ENCODE measurements around the gene RET. TPM values are rescaled to one million over a fixed set of nuclear protein-coding genes. Genes with fewer than 3 reads are reported as not detected.
"Not testable (repeated sequence)": the region's sequence is repeated elsewhere in the genome, so short reads cannot be mapped to it uniquely, and the experiment has no call there.

RET gene
- total RNA-seq, 1 donor from 2014 or later, result 2.3 TPM

DNA sequence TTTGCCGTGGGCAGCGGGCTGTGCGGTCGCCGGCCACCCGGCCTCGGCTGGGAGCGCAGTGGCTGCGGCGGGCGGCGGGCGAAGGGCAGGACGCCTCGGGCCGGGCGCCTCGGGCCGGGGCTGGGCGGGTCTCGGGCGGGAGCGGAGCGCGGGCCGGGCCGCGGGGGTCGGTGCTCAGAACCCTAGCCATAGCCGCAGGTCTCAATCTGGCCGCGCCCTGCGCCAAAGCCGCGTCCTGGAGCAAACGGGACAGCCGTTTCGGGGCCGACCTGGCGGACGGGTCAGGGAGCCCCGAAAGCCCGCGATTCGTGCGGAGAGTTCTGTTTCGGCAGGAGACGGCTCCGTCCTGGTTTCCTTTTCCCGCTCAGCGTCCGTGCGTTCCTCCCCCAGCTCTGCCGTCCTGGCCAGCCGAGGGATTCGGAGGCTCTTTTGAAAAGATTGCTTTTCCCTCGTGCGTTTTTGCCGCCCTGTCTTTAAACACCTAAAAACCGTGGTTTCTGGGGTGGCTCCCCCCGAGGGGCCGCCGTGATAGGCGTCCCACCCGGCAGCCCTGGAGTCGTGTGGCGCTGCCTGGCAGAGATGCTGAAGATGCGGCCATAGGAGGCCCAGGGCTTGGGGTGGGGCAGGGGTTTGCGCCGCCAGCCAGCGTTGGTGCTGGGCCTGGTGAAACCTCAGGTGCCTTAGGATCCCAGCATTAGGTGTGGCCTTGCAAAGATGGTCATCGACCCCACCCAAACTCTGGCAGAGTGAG is 727 bp downstream of the RET start:
- no peak for DNase-seq (ENCODE audit: extremely low read depth, low read depth, low spot score)

GRCh38 chr10:43078175-43078985 is 1.5 kb downstream of the RET start:
- no peak for DNase-seq (ENCODE audit: extremely low read depth, low read depth, low spot score)

DNA sequence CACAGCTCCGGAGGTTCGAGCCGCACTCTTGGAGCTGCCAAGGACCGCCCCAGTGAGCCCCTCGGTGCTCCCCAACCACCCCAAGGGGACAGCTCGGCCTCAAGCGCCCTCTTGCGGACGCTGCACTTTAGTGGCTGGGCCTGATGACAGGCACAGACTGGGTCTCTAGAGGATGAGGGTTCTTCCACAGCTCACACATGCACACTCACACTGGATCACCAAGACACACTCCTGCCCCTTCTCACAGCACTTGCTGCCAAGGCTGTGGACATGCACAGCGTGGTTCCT is 2.1 kb downstream of the RET start:
- no peak for DNase-seq (ENCODE audit: extremely low read depth, low read depth, low spot score)

GRCh38 chr10:43079856-43080255 is 3.0 kb downstream of the RET start:
- no peak for DNase-seq (ENCODE audit: extremely low read depth, low read depth, low spot score)

DNA sequence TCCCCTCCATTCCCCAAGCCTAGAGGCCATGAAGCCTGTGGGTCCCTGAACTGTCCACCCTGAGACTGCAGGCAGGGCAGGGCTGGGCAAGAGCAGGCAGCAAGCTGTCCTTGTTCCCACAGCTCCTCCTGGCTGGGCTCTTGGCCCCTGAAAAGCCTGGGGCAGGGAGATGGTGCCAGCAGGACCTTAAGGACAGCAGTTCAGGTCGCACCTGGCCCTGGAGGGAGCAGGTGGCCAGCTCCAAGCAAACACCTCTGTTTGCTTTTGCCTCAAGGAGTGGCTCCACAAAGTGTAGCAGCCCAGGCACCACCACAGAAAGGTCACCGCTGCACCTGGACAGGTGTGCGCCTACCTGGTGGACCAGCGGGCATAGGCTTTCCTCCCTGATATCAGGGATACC is 5.2 kb downstream of the RET start:
- no peak for DNase-seq (ENCODE audit: extremely low read depth, low read depth, low spot score)

DNA sequence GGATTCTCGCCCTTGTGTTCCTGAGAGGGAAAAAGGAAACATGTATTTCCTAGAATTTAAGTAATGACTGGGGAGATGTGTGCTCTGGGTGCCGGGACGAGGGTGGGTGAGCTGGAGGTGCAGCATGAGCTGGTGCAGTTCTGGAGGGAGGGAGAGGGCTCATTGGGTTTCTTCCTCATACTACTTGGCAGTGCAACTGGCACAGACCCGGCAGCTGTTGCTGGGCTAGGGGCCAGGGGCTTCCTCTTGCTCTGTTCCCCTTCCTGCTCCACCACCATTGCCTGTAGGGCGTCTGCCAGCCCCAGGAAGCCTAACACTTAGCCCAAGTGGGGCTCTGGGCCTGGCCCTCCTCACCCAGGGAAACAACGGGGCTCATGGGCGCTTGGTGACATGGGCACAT is 5.9 kb downstream of the RET start:
- no peak for DNase-seq (ENCODE audit: extremely low read depth, low read depth, low spot score)

GRCh38 chr10:43083764-43084163 is 6.9 kb downstream of the RET start:
- no peak for DNase-seq (ENCODE audit: extremely low read depth, low read depth, low spot score)

DNA sequence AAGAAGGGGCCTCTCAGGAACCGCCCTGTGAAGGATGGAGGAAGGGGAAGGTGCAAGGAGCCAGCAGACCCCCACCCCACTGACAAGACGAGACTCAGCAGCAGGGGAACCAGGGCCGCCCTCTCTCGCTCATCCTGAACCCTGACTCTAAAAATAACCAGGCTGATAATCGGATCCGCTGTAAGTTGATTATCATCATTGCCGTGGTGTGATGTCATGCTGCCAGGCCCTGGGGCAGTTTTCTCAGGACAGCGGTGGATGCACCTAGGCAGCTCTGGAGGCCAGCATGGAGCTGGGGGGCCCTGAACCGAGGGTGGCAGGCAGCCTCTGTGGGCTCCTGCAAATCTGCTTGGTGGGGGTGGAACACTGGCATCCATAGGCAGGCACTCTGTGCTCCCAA is 7.9 kb downstream of the RET start:
- DNase-seq (ENCODE audit: extremely low read depth, low read depth, low spot score), result no peak

- DNase-seq (ENCODE audit: extremely low read depth, low read depth, low spot score), result no peak
These were observed 9.6 kb downstream of the RET start for GRCh38 chr10:43086321-43086942.

- DNase-seq (ENCODE audit: extremely low read depth, low read depth, low spot score), result no peak
These were observed 12.7 kb downstream of the RET start for GRCh38 chr10:43089519-43089918.

GRCh38 chr10:43090188-43090587 is 13.3 kb downstream of the RET start:
- no peak for DNase-seq (ENCODE audit: extremely low read depth, low read depth, low spot score)

DNA sequence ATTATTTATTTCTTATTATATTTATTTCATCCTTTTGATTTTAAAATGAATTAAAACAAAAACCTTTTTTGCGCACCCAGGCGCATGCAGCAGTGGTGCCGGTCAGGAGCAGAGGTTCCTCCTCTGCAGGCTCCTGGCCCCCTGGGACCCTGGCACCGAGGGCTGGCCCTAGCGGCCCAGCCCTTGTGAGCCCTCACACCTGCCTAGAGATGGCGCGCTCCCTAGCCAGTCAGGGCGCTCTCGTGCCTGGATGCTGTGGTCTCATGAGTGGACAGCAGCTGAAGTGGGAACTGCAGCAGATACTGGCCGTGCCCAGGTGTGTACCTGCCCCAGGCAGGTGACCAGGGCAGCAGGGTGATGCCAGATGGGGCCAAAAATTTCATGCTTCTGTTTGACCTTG is 13.8 kb downstream of the RET start:
- DNase-seq (ENCODE audit: extremely low read depth, low read depth, low spot score), result no peak

GRCh38 chr10:43091846-43092245 is 15.0 kb downstream of the RET start:
- no peak for DNase-seq (ENCODE audit: extremely low read depth, low read depth, low spot score)

DNA sequence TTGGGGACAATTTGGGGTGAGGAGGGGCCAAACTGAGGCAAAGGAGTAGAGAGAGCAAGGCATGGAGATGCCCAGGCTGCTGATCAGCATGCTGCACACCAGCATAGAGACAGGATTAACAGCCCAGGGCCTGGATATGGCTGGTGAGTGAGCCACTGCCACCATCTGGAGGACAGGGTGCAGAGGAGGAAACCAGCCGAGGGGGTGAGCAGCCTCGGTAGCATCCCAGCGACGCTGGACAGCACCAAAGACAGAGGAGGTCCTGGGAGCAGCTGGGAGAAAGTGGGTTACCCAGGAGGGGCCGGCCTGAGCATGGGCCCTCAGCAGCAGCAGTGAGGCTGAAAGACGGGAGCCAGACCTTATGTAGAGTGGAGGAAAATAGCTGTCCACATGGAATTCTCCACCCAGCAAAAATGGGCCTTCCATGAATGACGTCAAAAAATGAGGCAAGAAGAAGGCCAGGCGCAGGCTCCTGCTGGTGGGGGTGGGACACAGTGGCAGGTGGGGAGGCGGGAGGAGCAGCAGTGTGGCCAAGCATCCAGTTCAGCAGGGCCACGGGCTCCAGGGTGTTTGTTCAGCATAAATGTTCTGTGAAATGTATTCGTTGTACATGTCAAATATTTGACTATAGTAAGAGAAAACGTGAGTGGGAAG is 16.7 kb downstream of the RET start:
- no peak for DNase-seq (ENCODE audit: extremely low read depth, low read depth, low spot score)

DNA sequence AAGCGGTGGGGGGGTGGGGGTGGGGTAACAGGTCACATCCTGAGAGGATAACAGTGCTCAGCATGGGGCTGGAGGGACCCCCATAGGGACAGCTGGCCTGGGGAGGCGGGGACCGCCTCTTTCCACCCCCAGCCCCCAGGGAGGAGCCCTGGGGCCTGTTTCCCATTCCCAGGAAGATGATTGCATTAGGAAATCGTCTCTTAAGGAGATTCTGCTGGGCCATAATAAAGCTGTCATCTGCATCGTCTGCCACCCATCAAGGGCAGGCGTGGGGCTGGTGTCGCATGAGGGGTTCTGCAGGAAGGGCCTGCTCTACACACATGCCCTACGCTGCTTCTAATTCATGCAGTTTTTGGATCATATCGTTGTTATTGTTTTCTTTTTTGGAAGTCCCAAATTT is 17.2 kb downstream of the RET start:
- DNase-seq (ENCODE audit: extremely low read depth, low read depth, low spot score), result no peak

DNA sequence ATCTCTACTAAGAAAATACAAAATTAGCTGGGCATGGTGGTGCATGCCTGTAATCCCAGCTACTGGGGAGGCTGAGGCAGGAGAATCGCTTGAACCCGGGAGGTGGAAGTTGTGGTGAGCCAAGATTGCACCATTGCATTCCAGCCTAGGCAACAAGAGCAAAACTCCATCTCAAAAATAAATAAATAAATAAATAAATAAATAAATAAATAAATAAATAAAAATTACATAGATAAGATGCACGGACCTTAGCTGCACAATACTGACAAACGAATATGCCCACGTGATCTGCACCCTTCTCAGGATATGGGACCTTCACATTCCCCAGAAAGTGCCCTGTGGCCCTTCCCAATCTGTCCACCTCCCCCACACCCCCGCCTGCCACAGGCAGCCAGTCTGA is 22.5 kb downstream of the RET start:
- not testable (repeated sequence) for DNase-seq (ENCODE audit: extremely low read depth, low read depth, low spot score)

DNA sequence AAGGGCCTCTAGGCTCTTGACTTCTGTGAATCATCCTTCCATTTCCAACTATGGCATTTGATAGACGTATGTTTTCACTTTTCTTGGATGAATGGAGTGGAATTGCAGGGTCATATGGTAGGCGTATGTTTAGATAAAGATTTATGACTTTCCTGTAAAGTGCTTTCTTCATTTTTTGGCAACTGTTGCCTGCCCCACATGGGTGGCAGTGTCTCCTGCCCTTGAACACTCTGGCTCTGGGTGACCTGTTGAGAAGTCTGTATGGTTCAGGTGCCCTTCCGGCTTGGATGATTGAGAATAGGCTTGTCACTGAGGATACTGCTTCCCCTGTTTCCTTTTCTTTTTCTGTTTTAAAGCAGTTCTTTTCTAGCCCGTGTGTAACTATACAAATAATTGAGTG is 23.1 kb downstream of the RET start:
- no peak for DNase-seq (ENCODE audit: extremely low read depth, low read depth, low spot score)

DNA sequence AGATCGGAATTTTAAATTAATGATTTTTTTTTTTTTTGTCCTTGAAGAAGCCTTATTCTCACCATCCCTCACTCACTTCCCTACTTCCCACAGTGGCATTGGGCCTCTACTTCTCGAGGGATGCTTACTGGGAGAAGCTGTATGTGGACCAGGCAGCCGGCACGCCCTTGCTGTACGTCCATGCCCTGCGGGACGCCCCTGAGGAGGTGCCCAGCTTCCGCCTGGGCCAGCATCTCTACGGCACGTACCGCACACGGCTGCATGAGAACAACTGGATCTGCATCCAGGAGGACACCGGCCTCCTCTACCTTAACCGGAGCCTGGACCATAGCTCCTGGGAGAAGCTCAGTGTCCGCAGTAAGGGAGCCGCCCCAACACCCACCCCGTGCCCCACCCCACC is 23.5 kb downstream of the RET start:
- DNase-seq (ENCODE audit: extremely low read depth, low read depth, low spot score), result no peak

DNA sequence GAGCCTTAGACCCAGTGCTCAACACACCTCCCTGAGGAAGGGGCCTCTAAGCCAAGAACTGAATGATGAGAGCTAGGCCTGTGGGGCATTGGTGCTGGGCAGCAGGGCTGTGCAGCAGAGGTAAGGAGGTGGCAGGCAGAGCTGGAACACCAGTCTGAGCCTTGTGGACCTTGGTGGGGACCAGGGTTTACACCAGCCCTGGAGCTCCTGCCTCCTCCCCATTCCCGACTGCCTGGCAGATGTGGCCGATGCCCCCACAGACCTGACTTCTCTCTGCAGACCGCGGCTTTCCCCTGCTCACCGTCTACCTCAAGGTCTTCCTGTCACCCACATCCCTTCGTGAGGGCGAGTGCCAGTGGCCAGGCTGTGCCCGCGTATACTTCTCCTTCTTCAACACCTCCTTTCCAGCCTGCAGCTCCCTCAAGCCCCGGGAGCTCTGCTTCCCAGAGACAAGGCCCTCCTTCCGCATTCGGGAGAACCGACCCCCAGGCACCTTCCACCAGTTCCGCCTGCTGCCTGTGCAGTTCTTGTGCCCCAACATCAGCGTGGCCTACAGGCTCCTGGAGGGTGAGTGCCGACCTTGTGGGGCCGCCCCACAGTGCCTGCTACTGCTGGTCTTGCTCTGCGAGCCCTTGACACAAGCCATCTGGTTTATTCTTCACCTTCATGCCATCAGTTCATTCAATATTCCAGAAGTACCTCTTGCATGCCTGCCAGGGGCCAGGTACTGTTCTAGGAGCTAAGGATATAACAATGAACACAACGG is 25.4 kb downstream of the RET start:
- DNase-seq (ENCODE audit: extremely low read depth, low read depth, low spot score), result no peak

GRCh38 chr10:43105102-43105955 is 28.5 kb downstream of the RET start:
- no peak for DNase-seq (ENCODE audit: extremely low read depth, low read depth, low spot score)

All from glomerular endothelial cell (primary cell).